Caco-2 (cell line): ENCODE data around the gene KRT77. TPM values are rescaled to one million over a fixed set of nuclear protein-coding genes. Genes with fewer than 3 reads are reported as not detected.

Source experiments
- BruUV-seq: library from RNA; stranded (reverse); fragments of 400-500 nt; replicated peaks from 2 replicates; lab custom pipeline; 2021; lab: Mats Ljungman, UMichigan
- CTCF ChIA-PET: fragments of 300-600 bp; sonication (Branson Sonifier 250); formaldehyde crosslinking; loops from one replicate; lab custom pipeline; 2022; ENCODE audit warnings: antibody characterized with exemption; lab: Charles Lee
- POLR2A ChIA-PET: fragments of 300-600 bp; sonication (Branson Sonifier 250); formaldehyde crosslinking; loops from one replicate; lab custom pipeline; 2022; ENCODE audit warnings: antibody characterized with exemption; lab: Charles Lee
- DNase-seq, 2 experiments: peaks; one replicate each; pipeline versions ENCODE4 v3.0.0 to v3.0.0-alpha.2; 2020 to 2022
- H3K27me3 ChIP-seq: replicated peaks from 2 replicates; pipeline ENCODE4 v1.6.0; 2011; ENCODE audit warnings: low read length; ENCODE audit not compliant: control insufficient read depth, insufficient read depth
- H3K36me3 ChIP-seq: 2 replicates; pipeline ENCODE4 v1.5.1; 2011; ENCODE audit warnings: low read length; ENCODE audit not compliant: control insufficient read depth, insufficient read depth
- H3K4me1 ChIP-seq: fragments of 250-450 bp; sonication (Bioruptor Pico); 2 replicates; pipeline ENCODE4 v1.5.1; 2020; ENCODE audit warnings: mild to moderate bottlenecking
- H3K4me3 ChIP-seq: 2 replicates; pipeline ENCODE4 v1.5.1; 2011; ENCODE audit warnings: low read depth, mild to moderate bottlenecking, control low read depth, low read length
- H3K9me3 ChIP-seq: fragments of 250-450 bp; sonication (Bioruptor Pico); 2 replicates; pipeline ENCODE4 v1.5.1; 2020; ENCODE audit warnings: mild to moderate bottlenecking, moderate library complexity
- H3K27ac Mint-ChIP-seq: one replicate; pipeline ENCODE4 v1.8.0; 2022; ENCODE audit warnings: mixed read lengths; ENCODE audit not compliant: unreplicated experiment
- H3K27me3 Mint-ChIP-seq: one replicate; pipeline ENCODE4 v1.8.0; 2022; ENCODE audit warnings: mixed read lengths; ENCODE audit not compliant: insufficient read depth, unreplicated experiment
- H3K36me3 Mint-ChIP-seq: one replicate; pipeline ENCODE4 v1.8.0; 2022; ENCODE audit warnings: mild to moderate bottlenecking, mixed read lengths; ENCODE audit not compliant: insufficient read depth, unreplicated experiment
- H3K4me1 Mint-ChIP-seq: one replicate; pipeline ENCODE4 v1.8.0; 2022; ENCODE audit warnings: low read depth, mixed read lengths; ENCODE audit not compliant: unreplicated experiment
- H3K4me3 Mint-ChIP-seq: one replicate; pipeline ENCODE4 v1.8.0; 2022; ENCODE audit warnings: mild to moderate bottlenecking, moderate library complexity, mixed read lengths; ENCODE audit not compliant: unreplicated experiment
- H3K9me3 Mint-ChIP-seq: one replicate; pipeline ENCODE4 v1.8.0; 2022; ENCODE audit warnings: mixed read lengths; ENCODE audit not compliant: unreplicated experiment
- CTCF ChIP-seq, 2 experiments: fragments of 200-600 bp in 1 of 2; IDR thresholded peaks; 1 replicate in 1 of 2; 2 replicates in 1 of 2; pipeline versions ENCODE4 v1.5.1 to v1.8.0; 2011 to 2022; ENCODE audit warnings: antibody characterized with exemption in 1 of 2, control low read depth in 1 of 2, inconsistent platforms in 1 of 2, low read depth in 1 of 2, low read length in 1 of 2, mild to moderate bottlenecking in 1 of 2, moderate library complexity in 1 of 2; ENCODE audit not compliant: insufficient read depth in 1 of 2, severe bottlenecking in 1 of 2, unreplicated experiment in 1 of 2
- intact Hi-C: fragments of 100-400 bp; cut with micrococcal nuclease; formaldehyde crosslinking; loops from one replicate; pipeline ENCODE4 v1.10.0; 2022; ENCODE audit not compliant: unreplicated experiment
- total RNA-seq: library from RNA; stranded (reverse); gene quantifications from 2 replicates; pipeline ENCODE4 v1.2.3, GENCODE V29; 2022

KRT77 gene
- total RNA-seq, 1 experiment from 2014 or later = not detected

GRCh38 chr12:52722680-52723079 is 19.4 kb upstream of the KRT77 start:
- no peaks in the 10 kb centered on the region for H3K36me3 Mint-ChIP-seq

GRCh38 chr12:52721838-52722470 is 18.6 kb upstream of the KRT77 start:
- ChIA-PET POLR2A (no interaction called here), CTCF (interaction anchor here (0.5 kb wide), 1 partner anchor 29 kb away, joined by 4 read pairs; no protein-coding TSS in a partner anchor)
- H3K27ac Mint-ChIP-seq = no peak overlapping the region
- Histone ChIP-seq H3K4me1 (no peaks in the 10 kb centered on the region), H3K27me3 (no peaks in the 10 kb centered on the region), H3K36me3 (no peaks in the 10 kb centered on the region), H3K4me3 (no peak overlapping the region), H3K9me3 (no peaks in the 10 kb centered on the region)
- no TSS peak for BruUV-seq
- peaks cover 5% of the 10 kb centered on the region for H3K27me3 Mint-ChIP-seq
- no peak for TF ChIP-seq CTCF (IDR thresholded peaks at IDR 0.05; ENCODE audit: insufficient read depth in 1 of 2, low read depth in 1 of 2, low read length in 1 of 2, severe bottlenecking in 1 of 2, unreplicated experiment in 1 of 2)
- no peaks in the 10 kb centered on the region for H3K9me3 Mint-ChIP-seq
- no peak overlapping the region for H3K4me3 Mint-ChIP-seq
- no peaks in the 10 kb centered on the region for H3K4me1 Mint-ChIP-seq
- no peaks in the 10 kb centered on the region for H3K36me3 Mint-ChIP-seq
- no peak for DNase-seq
- intact Hi-C loops = no loop called here

More at GRCh38 chr12:52722680-52723079, 19.4 kb upstream of the KRT77 start:
- POLR2A ChIA-PET = no interaction called here
- no peaks in the 10 kb centered on the region for H3K9me3 Mint-ChIP-seq
- no peak overlapping the region for H3K4me3 ChIP-seq
- BruUV-seq = no TSS peak
- CTCF ChIA-PET = no interaction called here
- H3K27me3 ChIP-seq = no peaks in the 10 kb centered on the region
- no peak for TF ChIP-seq CTCF (IDR thresholded peaks at IDR 0.05; ENCODE audit: insufficient read depth in 1 of 2, low read depth in 1 of 2, low read length in 1 of 2, severe bottlenecking in 1 of 2, unreplicated experiment in 1 of 2)
- no peaks in the 10 kb centered on the region for H3K9me3 ChIP-seq
- H3K4me3 Mint-ChIP-seq = no peak overlapping the region
- H3K4me1 ChIP-seq = no peaks in the 10 kb centered on the region
- intact Hi-C loops = no loop called here
- no peaks in the 10 kb centered on the region for H3K36me3 ChIP-seq
- H3K27ac Mint-ChIP-seq = no peak overlapping the region
- no peaks in the 10 kb centered on the region for H3K4me1 Mint-ChIP-seq
- peaks cover 6% of the 10 kb centered on the region for H3K27me3 Mint-ChIP-seq
- no peak for DNase-seq

- CTCF ChIA-PET = no interaction called here
- Histone ChIP-seq H3K4me1 (no peaks in the 10 kb centered on the region), H3K36me3 (no peaks in the 10 kb centered on the region), H3K4me3 (no peak overlapping the region), H3K9me3 (no peaks in the 10 kb centered on the region), H3K27me3 (no peaks in the 10 kb centered on the region)
- DNase-seq = no peak
- no peaks in the 10 kb centered on the region for H3K36me3 Mint-ChIP-seq
- intact Hi-C loops = no loop called here
- peaks cover 2% of the 10 kb centered on the region for H3K27me3 Mint-ChIP-seq
- TF ChIP-seq CTCF (IDR thresholded peaks at IDR 0.05; ENCODE audit: insufficient read depth in 1 of 2, low read depth in 1 of 2, low read length in 1 of 2, severe bottlenecking in 1 of 2, unreplicated experiment in 1 of 2) = no peak
- no peaks in the 10 kb centered on the region for H3K4me1 Mint-ChIP-seq
- POLR2A ChIA-PET = no interaction called here
- BruUV-seq = no TSS peak
- H3K4me3 Mint-ChIP-seq = no peak overlapping the region
- H3K9me3 Mint-ChIP-seq = no peaks in the 10 kb centered on the region
- H3K27ac Mint-ChIP-seq = no peak overlapping the region
Measured at GRCh38 chr12:52720365-52720886, 17.1 kb upstream of the KRT77 start.
